NCI-H226 (cell line): ENCODE measurements around the gene ACSF3.
"Not testable (repeated sequence)": the region's sequence is repeated elsewhere in the genome, so short reads cannot be mapped to it uniquely, and the experiment has no call there.

Experiments
- DNase-seq: peaks from one replicate; pipeline ENCODE4 v3.0.0-alpha.2; 2015

The ACSF3 gene

DNA sequence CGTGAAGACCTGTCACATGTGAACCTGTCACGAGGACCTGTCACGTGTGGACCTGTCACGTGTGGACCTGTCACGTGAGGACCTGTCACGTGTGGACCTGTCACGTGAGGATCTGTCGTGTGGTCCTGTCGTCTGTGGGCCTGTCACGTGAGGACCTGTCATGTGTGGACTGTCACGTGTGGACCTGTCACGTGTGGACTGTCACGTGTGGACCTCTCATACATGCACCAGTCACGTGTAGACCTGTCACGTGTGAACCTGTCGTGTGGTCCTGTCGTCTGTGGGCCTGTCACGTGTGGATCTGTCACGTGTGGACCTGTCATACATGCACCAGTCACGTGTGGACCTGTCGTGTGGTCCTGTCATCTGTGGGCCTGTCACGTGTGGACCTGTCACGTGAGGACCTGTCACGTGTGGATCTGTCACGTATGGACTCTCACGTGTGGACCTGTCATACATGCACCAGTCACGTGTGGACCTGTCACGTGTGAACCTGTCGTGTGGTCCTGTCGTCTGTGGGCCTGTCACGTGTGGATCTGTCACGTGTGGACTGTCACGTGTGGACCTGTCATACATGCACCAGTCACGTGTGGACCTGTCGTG lies 19.5 kb upstream of the ACSF3 start:
- not testable (repeated sequence) for DNase-seq

- no peak for DNase-seq
These were observed 18.6 kb upstream of the ACSF3 start for GRCh38 chr16:89074803-89075688.

DNA sequence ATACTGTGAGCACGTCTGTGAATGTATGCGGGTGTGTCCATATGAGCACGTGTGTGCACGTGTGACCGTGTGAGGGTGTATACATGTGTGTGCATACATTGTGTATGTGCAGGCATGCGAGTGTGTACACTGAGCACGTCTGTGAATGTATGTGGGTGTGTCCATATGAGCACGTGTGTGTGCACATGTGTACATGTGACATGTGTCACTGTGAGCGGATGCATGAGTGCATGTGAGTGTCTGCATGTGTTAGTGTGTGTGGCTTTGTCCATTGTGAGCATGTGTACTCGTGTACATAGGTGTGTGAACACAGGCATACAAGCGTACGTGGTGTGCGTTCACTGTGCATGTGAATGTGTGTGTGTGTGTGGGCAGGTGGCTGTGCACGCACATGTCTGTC lies 17.5 kb upstream of the ACSF3 start:
- DNase-seq = no peak

DNA sequence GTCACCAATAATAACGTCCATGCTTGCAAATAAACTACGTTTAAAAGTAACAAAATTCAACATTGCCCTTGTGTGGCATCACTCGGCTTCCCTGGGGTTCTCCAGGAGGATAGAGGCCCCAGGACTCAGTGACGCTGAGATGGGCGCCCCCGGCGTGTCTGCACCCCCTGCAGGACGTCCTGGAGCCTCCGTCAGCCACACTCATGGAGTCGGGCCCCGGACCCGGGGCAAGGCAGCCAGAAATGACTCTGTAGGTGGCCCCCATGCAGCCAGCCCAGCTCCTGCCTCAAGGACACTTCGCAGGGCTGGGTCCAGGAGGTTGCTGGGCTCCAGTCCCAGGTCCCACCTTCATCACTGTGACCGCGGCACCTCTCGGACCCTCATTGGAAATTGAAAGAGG lies 16.6 kb upstream of the ACSF3 start:
- no peak for DNase-seq

DNA sequence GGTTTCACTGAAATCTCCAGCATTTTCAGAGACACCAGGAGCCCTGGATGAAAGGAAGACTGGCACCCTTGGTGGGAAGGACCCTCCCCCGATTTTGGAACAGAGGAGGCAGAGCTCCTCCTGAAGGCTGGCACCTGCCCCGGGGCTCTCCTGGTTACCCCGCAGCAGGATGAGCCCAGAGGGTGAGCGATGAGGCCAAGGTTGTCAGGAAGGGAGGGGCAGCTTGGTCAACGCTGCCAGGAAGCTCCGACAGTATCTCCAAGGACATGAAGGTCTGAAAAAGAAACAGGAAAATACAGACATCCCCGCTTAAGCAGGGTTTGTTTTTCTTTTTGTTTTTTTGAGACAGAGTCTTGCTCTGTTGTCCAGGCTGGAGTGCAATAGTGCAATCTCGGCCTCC lies 15.5 kb upstream of the ACSF3 start:
- DNase-seq = no peak

- no peak for DNase-seq
These were observed 14.1 kb upstream of the ACSF3 start for GRCh38 chr16:89079434-89079980.

GRCh38 chr16:89080196-89080853 lies 13.3 kb upstream of the ACSF3 start:
- DNase-seq = no peak

DNA sequence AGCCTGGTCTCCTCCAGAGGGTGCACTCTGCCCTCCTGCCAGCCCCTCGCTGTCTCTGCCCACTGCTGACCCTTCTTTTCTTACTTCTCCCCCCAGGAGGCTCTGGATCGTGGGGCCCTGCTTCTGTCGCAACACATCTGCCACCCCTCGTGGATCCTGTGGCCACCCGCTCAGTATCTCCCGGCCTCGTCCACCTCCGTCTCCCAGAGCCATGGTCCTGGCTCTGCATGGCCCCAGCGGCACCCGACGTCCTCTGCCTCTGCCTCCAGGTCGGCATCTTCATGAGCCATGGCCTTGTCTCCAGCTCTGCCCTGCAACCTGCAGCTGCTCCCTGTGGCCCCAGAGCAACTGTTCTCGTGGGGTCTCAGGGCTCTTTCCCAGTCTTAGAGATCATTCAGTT lies 12.1 kb upstream of the ACSF3 start:
- DNase-seq = no peak

DNA sequence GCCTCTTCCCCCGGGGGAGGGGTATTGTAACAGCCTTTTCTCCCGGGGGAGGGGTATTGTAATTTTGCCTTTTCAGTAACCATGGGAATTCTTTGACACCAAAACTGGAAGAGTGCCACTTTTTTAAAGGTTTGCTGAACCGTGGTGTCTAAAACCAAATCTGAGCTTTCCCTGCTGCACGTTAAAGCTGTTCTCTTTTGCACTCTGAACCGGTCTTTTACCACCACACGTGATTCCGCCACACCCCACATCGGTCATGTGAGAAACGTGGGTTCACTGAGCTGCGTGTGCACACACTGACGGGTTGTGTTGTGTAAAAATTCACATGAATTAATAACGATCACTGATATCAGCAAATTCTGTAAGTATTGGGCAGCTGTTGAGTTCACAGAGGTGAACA lies 9.2 kb upstream of the ACSF3 start:
- DNase-seq = no peak

DNA sequence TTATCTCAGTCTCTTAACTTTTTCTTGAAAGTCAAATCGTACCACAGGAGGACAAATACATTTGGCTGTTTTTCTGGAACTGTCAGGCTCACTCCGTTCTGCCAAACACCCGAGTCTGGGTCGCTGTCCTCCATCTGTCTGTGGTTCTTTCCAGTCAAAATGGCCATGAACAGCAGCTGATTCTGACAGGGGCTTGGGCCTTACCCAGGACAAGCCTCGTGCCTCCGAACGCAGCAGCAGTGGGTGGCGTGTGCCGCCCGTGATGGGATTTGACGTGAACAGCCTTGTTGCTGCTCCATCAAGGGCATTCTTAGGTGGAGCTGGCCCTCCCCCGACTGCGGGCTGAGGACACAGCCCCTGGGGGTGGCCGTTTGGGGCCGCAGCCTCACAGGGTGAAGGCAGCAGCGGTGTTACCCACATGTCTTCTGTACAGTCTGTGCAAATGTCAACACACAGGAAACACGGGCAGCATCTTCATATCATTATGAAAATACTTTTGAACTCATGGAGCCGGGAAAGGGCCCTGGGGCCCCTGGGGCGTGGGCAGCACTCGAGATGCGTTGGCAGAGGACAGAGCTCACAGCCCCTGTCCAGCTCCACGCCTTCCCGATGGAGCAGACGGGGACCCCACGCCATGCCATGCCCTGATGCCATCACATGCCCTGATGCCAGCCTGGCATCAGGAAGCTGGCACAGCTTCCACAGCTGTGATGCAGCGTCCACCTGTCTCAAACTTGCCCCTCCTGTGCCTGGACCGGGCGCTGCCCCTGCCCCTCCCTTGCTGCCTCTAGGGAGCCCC lies 8.6 kb upstream of the ACSF3 start:
- DNase-seq = no peak

DNA sequence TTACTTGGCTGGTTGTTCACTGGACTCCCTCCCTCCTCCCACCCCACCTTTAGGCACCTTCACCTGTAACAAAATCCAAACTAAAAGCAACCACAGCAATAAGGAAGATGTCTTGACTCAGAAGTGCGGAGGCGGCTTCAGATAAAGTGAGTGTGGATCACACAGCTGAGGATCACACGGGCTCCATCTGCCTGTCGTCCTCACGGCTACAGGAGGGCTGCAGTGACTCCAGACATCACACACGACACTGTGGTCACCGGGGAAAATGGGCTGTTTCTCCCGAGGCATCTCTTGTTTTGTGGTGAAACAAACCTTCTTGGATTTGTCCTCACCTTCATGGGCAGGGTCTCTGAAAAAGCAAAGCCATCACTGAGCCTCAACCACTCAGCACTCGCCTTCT lies 7.9 kb upstream of the ACSF3 start:
- no peak for DNase-seq

- DNase-seq = no peak
These were observed 5.6 kb upstream of the ACSF3 start for GRCh38 chr16:89087922-89088497.

DNA sequence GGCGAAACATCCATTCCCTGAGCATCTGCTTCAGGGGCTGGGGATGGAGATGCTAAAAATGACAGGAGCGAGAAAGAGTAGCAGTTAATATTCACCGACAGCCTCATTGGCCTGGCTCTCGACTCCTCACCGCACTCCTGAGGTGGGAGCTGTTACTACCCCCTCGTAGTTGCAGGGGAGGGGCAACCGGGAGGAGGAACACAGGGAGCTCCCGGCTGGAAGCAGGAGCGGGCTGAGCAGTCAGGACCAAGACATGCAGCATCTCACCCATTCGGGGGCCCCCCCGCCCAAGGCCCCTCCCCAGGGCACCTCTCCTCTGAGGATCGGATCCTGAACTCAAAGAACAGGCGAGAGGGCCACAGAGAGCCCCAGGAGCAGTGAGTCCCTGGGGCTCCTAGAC lies 4.5 kb upstream of the ACSF3 start:
- no peak for DNase-seq

GRCh38 chr16:89090182-89090630 lies 3.4 kb upstream of the ACSF3 start:
- no peak for DNase-seq

- no peak for DNase-seq
These were observed 2.8 kb upstream of the ACSF3 start for GRCh38 chr16:89090669-89091426.

DNA sequence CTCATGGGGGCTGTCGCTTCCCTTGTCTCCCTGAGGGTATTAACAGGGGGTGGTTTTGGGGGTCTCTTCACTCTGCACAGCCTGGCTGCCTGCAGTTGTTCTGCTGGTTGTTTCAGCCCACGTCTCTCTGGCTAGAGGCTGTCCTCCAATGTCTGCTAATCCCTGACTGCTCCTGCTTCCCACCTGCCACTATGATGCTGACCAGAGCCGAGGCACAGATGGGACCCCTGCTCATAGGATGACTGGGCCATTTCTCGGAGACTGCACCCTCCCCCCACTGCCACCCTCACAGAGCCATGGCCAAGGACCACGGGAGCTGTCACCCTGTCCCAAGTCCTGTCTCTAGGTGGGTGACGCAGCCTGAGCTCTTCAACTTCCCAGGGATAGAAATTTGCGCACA lies 1.6 kb upstream of the ACSF3 start:
- no peak for DNase-seq

GRCh38 chr16:89093252-89093601 lies 425 bp upstream of the ACSF3 start:
- DNase-seq = not testable (repeated sequence)

DNA sequence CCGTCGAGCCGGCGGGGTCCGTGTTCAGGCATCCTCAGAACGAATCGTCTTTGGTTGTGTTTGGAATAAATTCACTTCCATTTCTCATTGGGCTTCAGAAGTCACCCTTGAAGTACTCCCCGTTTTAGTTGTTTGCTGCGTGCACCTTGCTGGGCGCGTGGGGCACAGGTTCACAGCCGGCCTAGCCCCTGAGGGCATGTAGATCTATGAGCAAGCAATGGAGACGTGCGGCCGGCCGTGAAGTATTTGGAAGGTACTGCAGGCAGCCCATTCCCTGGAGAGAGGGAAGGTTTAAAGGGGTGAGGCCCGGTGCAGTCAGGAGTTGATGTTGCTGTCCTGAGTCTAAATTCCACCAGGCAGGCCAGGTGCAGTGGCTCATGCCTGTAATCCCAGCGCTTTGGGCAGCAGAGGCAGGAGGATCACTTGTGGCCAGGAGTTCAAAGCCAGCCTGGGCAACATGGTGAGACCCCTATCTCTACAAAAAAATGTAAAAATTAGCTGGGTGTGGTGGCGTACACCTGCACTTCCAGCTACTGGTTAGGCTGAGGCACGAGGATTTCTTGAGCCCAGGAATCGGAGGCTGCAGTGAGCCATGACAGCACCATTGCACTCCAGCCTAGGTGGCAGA lies 714 bp downstream of the ACSF3 start:
- no peak for DNase-seq

DNA sequence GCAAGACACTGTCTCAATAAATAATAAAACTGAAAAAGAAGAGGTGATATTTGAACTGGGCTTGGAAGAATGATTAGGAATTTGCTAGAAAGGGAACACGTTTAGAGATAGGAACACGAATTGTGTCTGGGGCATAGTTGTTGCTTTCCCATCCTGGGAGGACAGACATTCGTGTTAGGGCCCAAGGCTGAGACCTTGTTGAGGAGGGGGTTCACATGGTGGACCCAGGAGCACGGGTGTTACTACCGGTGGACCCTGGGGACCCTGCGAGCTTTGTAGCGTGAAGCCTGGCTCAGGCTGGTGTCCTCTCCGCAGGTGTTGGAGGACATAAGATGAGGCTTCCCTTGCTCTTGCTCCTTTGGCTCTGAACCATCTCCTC lies 1.2 kb downstream of the ACSF3 start:
- no peak for DNase-seq

DNA sequence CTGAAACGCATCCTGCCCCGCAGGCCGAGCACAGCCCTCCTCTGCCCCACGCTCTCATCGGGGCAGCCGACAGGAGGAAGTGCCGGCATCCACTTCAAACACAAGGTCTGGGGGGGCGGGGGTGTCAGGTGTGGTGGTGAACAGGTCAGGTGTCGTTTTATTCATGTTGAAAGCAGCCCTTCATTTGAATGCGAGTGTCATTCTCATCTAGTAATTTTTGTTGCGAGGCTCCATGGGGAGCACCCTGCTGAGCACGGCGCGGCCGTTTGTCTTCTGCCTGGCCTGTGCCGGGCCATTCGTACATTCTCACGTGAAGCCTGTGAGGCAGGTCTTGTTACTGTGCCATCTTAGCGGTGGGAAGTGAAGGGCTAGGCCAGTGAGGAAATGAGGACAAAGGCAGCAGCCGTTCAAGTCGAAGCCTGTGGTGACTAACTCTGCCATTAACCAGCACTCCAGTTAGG lies 1.9 kb downstream of the ACSF3 start:
- no peak for DNase-seq

GRCh38 chr16:89096042-89096717 lies 2.5 kb downstream of the ACSF3 start:
- DNase-seq = no peak
